Astrocyte of the cerebellum (primary cell): ENCODE measurements around the gene SELL.
"Not testable (repeated sequence)": the region's sequence is repeated elsewhere in the genome, so short reads cannot be mapped to it uniquely, and the experiment has no call there.

Experiments
- DNase-seq: peaks from one replicate; pipeline ENCODE4 v3.0.0-alpha.2; 2011; ENCODE audit warnings: low read depth
- H3K4me3 ChIP-seq: 2 replicates; pipeline ENCODE4 v1.5.1; 2011; ENCODE audit warnings: mild to moderate bottlenecking, low read depth, low read length, moderate library complexity
- in situ Hi-C: cut with HindIII; loops from 2 replicates; pipeline ENCODE4 v1.10.0; 2017; ENCODE audit warnings: low sequenced_read_pairs
- TF ChIP-seq, protein P1 (sequence below): IDR thresholded peaks from 2 replicates; pipeline ENCODE4 v1.5.1; 2012; ENCODE audit warnings: low read length, low read depth, moderate library complexity, mild to moderate bottlenecking; ENCODE audit errors: missing control alignments

SELL gene

DNA sequence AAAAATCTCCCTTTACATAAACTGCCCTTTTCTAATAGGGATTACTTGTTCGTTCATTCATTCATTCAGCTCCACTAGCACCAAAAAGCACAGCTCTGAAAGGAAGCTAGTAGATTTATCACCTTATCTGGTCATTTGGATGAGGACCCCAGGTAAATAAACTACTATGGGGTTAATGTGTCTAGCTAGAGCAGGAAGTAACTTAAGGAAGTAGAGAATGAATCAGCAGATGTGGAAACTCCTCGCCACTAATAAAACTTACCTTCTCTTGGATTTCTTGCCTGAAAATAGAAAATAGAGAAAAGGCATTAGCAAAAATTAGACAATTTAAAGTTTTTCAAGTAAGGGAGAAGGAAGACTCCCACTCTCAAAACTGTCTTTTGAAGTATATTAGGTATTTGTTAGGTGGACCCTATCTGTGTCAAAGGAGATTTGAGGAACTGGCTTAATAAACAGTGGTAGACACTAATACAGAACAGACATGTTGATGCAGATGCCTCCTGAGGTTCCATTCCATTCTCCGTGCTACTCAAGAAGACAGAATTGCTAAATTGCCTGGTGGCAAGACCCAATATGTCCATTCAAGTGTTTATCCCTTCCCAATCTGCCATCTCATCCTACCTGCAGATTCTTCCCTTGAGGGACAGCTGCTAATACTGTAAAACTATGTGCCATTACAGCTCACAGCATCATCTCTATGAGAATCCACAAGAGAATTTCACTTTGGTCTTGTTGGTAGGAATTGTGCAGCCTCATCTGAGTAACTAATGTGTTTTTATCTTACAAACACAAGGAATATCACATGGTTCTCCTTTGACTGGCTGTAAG is 14.9 kb downstream of the SELL start:
- no peak overlapping the region for H3K4me3 ChIP-seq
- in situ Hi-C loops: no loop called here
- DNase-seq: no peak
- TF ChIP-seq, protein P1, sequence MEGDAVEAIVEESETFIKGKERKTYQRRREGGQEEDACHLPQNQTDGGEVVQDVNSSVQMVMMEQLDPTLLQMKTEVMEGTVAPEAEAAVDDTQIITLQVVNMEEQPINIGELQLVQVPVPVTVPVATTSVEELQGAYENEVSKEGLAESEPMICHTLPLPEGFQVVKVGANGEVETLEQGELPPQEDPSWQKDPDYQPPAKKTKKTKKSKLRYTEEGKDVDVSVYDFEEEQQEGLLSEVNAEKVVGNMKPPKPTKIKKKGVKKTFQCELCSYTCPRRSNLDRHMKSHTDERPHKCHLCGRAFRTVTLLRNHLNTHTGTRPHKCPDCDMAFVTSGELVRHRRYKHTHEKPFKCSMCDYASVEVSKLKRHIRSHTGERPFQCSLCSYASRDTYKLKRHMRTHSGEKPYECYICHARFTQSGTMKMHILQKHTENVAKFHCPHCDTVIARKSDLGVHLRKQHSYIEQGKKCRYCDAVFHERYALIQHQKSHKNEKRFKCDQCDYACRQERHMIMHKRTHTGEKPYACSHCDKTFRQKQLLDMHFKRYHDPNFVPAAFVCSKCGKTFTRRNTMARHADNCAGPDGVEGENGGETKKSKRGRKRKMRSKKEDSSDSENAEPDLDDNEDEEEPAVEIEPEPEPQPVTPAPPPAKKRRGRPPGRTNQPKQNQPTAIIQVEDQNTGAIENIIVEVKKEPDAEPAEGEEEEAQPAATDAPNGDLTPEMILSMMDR: no peak

DNA sequence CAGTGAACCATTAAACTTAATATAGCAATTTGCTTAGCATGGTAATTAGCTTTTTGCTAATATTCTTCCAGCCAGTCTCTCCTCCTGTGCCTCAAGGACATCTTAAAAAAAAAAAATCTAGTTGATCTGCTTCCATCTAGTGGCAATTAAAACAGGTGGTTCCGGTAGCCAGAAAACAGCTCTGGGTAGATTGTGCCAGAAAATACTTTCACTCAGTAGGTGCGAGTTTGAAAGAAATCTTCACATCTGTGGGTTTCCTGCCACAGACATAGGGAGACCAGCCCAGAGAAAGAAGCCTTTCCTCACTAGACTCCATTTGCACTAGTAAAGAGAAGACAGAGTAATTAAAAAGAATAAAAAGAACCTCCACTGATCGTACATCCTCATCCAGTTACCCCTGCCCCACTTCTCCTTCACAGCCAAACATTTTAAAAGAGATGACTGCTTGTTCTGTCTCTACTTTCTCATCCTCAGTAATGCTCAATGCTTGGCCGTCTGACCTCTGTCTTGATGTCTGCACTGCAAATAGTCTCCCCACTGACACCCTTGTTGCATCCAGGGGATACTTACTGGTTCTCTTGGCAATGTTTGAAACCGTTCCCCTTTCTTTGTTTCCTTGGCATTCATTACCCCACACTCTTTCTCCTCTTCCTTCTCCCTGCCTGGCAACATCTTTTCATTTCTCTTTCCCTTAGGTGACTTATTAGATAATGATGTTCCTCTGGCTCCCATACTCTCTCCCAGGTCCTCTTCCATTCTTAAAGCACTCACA is 16.9 kb downstream of the SELL start:
- H3K4me3 ChIP-seq: no peak overlapping the region
- in situ Hi-C loops: no loop called here
- TF ChIP-seq, protein P1: no peak
- no peak for DNase-seq

DNA sequence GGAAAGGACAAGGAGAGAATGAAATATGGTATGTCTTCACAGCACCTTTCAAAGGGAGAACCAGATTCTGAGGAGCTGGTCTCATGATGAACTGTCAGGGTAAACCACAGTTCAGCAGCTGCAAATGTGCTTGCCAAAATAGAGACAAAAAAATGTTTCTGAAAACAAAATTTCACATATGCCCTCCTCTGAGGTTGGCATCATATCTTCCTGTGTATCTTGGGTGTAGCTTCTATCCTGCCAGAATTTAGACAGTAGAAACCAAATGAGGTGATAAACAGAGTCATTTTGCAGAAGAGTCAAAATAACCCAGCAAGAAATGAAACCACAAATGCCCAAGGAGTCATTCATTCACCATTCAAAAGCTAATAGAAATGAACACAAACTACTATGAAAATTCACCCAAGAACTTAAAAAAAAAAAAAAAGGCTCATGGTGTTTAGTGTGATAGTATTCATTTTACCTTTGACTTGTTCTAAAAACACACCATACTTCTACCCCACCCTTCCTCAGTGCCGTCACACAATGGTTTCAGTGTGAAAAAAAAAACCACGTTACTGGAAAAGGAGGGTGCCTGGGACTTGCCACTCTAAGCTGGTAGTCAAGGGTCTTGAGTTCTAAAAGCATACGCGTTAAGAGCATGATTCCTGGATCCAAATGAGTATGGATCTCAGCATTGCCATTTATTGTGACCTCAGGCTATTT is 18.5 kb downstream of the SELL start:
- no peak overlapping the region for H3K4me3 ChIP-seq
- in situ Hi-C loops: no loop called here
- TF ChIP-seq, protein P1: no peak
- no peak for DNase-seq

DNA sequence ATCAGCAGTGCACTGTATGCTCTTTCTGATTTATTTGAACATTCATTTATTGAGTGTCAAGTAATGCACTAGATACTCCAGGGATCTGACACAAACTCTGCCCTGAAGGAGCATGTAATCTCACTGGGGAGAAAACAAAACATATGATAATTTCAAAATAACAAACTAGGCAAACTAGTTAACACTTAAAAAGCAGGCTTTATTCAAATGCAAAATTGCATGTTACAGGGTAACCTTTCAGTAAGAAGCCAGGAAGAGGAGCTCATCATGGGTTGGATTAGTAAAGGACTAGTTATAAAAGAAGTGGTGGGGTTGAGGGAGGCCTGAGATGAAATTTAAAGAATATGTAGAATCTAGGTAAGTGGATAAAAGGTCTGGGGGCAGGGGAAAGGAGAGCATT is 20.9 kb downstream of the SELL start:
- no peak overlapping the region for H3K4me3 ChIP-seq
- TF ChIP-seq, protein P1: no peak
- in situ Hi-C loops: no loop called here
- DNase-seq: no peak

DNA sequence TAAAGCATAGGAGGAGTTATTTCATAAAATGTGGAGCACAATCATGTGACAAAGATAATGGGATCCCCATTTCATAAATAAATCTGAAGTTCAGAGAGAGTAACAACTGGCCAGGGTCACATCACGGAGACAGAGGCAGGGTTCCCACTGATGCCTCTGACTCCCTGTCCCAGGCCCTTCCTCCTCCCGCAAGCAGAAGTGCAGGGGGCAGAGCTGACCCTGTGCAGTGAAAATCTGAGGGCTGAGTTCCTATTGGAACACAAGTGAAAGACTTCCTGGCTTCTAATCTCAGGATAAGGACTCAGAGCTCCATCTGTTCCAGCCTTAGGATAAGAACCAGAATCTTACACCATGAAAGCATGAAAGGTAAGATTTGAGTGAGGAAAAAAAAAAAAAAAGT is 22.0 kb downstream of the SELL start:
- TF ChIP-seq, protein P1: no peak
- DNase-seq: no peak
- in situ Hi-C loops: no loop called here
- no peak overlapping the region for H3K4me3 ChIP-seq

DNA sequence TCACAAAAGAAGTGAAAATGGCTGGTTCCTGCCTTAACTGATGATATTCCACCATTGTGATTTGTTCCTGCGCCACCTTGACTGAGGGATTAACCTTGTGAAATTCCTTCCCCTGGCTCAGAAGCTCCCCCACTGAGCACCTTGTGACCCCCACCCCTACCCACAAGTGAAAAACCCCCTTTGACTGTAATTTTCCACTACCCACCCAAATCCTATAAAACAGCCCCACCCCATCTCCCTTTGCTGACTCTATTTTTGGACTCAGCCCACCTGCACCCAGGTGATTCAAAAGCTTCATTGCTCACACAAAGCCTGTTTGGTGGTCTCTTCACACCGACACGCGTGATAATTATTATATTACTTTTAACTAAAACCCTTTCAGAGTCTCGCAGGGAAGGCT is 23.0 kb downstream of the SELL start:
- in situ Hi-C loops, H3K4me3 ChIP-seq, DNase-seq: not testable (repeated sequence)
